Mammary epithelial cell (primary cell): ENCODE results near the gene BOD1L1.

Experiments used
- CTCF ChIP-seq, 2 donors: IDR thresholded peaks in 1 of 2; conservative IDR thresholded peaks in 1 of 2; 2 replicates each; pipeline ENCODE4 v1.5.1; 2011 to 2012; ENCODE audit warnings: inconsistent platforms in 2 of 2, low read length in 2 of 2, mild to moderate bottlenecking in 2 of 2, control low read depth in 1 of 2, low read depth in 1 of 2; ENCODE audit not compliant: insufficient read depth in 1 of 2; ENCODE audit errors: extremely low read depth in 1 of 2
- EZH2 ChIP-seq: IDR thresholded peaks from 2 replicates; pipeline ENCODE4 v1.6.1; 2012; ENCODE audit warnings: low read length, inconsistent platforms, borderline replicate concordance

DNA sequence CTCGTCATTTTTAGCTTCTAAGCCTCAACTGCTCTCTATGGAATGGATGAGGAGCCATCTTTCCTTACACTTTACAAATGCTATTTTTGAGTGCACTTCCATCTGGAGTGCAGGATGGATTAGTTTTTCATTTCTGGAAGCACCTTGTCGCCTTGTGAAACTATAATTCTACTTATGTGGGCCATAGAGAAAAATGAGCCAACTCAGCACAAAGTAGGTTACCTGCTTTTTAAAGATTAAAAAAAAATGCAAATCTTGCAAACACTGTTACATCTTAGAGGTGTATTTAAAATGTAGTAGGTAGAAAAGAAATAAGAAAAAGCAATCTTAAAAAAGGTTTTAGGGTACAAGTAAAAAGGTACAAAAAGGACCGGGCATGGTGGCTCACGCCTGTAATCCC, 10.9 kb downstream of the BOD1L1 start:
- no peak for TF ChIP-seq CTCF (conservative IDR thresholded peaks at IDR 0.05 in 1 of 2, IDR thresholded peaks at IDR 0.05 in 1 of 2; ENCODE audit: extremely low read depth in 1 of 2, insufficient read depth in 1 of 2, low read depth in 1 of 2, low read length in 2 of 2)
- TF ChIP-seq EZH2 = no peak
